ENCODE results near the gene PCCA.

GRCh38 chr13:100208002-100208401 is 119.1 kb downstream of the PCCA start:
- TF ChIP-seq ZNF8 (CRISPR knock-in tag; IDR thresholded peaks at IDR 0.05) (no peak), ZFP3 (CRISPR knock-in tag; IDR thresholded peaks at IDR 0.05) (no peak), OSR1 (CRISPR knock-in tag; IDR thresholded peaks at IDR 0.05) (no peak), PATZ1 (CRISPR knock-in tag; IDR thresholded peaks at IDR 0.05; ENCODE audit: borderline replicate concordance) (no peak), ARNTL (CRISPR knock-in tag; IDR thresholded peaks at IDR 0.05; ENCODE audit: borderline replicate concordance, low read depth) (no peak), CSRNP3 (CRISPR knock-in tag; IDR thresholded peaks at IDR 0.05) (no peak), ZFP30 (CRISPR knock-in tag; IDR thresholded peaks at IDR 0.05) (no peak), ZNF565 (CRISPR knock-in tag; conservative IDR thresholded peaks at IDR 0.05; ENCODE audit: low read depth) (no peak), POU6F1 (CRISPR knock-in tag; IDR thresholded peaks at IDR 0.05; ENCODE audit: borderline replicate concordance, low read depth) (no peak), TOX (CRISPR knock-in tag; IDR thresholded peaks at IDR 0.05; ENCODE audit: borderline replicate concordance) (no peak), BACH2 (CRISPR knock-in tag; IDR thresholded peaks at IDR 0.05; ENCODE audit: borderline replicate concordance) (no peak), RARB (CRISPR knock-in tag; IDR thresholded peaks at IDR 0.05) (no peak), TCF4 (CRISPR knock-in tag; IDR thresholded peaks at IDR 0.05; ENCODE audit: borderline replicate concordance) (no peak), CSDC2 (CRISPR knock-in tag; IDR thresholded peaks at IDR 0.05) (no peak)

All from SK-N-SH treated with all-trans-retinoic acid at 6 μM for 48 hours (cell line).